SW 1271 (cell line): ENCODE data around the gene AUH.
"Not testable (repeated sequence)": the region's sequence is repeated elsewhere in the genome, so short reads cannot be mapped to it uniquely, and the experiment has no call there.

ENCODE experiments used
- DNase-seq, 2 experiments: peaks; one replicate each; lab custom pipeline; 2025; lab: John Stamatoyannopoulos, UW

The AUH gene

DNA sequence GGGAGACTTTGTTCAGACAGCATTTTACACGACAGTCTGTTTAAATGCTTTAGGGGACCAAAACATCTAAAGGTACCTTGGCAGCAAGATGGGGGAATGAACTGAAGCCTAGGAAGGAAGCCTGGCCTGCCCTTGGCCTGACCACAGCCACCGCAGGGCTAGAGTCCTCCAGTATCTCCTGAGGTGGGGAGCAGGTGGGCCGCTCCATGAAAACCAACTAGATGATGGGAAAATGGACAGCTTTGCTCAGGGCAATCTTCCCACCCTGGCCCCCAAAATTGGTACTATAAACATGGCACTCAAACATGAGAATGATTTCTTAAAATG is 153.3 kb downstream of the AUH start:
- DNase-seq, result no peak

DNA sequence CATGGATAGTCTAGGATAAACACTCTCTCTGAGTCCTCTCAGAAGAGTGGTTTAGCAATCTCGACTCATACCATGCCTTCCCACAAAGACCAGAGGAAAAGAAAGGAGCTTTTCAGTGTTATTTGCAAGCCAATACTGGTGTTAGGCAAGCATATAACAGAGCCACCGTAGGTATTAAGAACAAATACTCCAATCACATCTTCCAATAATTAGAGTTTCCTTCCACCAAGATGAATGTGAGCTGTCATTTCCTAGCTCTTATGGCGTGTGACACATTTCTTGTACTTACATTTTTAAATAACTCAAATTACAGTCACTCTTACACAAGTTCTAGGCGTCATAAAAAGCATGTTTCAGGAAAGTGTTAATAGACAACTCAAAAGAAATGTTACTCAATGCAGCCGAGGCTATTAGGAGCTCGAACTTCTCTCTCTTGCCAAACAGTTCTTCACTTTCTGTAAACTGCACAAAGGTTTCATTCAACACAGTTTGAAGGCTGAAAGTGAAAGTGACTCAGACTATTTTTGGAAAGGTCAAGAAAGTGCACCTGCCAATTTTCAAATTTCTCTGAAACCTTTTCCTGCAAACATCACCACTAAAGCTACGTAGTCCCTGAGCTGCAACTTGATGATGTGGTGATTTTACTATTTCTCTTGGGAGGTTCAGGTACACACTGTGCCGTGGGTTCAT is 153.8 kb downstream of the AUH start:
- no peak for DNase-seq

- DNase-seq, result no peak
These were observed 154.4 kb downstream of the AUH start for GRCh38 chr9:91207397-91207728.

- DNase-seq, result no peak
These were observed 154.9 kb downstream of the AUH start for GRCh38 chr9:91206806-91207205.

GRCh38 chr9:91202736-91203283 is 158.9 kb downstream of the AUH start:
- no peak for DNase-seq

GRCh38 chr9:91200692-91201336 is 160.9 kb downstream of the AUH start:
- no peak for DNase-seq

DNA sequence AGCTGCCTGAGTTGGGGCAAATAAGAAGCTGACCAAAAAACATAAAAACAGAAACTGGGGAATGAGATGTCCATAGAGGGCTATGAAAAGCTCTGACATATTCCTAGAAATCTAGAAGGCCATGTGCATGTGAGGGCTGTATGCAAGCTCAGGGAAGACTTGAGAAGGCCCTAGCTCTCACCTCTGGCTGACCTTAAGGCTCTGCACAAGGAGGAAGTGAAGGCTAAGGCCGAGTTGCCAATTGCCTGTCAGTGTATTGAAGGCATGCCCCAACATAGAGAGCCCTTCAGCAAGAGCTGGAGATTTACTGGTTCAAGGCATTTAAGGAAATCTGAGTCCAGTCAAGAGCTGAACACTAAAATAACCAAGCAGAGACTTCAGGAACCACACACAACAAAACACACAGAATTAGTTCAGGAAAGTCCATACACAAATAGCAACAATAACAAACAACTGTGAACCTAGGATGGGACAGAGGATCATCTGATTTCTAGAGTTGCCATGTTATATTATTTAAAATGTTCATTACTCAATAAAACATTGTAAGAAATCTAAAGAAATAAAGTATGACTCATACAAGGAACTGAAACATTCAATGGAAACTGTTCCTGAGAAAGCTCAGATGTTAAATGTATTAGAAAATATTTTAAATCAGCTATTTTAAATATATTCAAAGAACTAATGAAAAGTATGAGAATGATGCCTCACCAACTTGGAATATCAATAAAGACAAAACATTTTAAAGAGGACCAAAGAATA is 161.8 kb downstream of the AUH start:
- no peak for DNase-seq

- DNase-seq, result not testable (repeated sequence)
These were observed 162.8 kb downstream of the AUH start for GRCh38 chr9:91198881-91199280.

- DNase-seq, result no peak
These were observed 163.3 kb downstream of the AUH start for GRCh38 chr9:91198405-91198804.

GRCh38 chr9:91197232-91198181 is 164.2 kb downstream of the AUH start:
- no peak for DNase-seq

- no peak for DNase-seq
These were observed 165.4 kb downstream of the AUH start for GRCh38 chr9:91196103-91196950.

- DNase-seq, result no peak
These were observed 166.2 kb downstream of the AUH start for GRCh38 chr9:91195372-91196012.

GRCh38 chr9:91193658-91194391 is 167.9 kb downstream of the AUH start:
- DNase-seq, result no peak

DNA sequence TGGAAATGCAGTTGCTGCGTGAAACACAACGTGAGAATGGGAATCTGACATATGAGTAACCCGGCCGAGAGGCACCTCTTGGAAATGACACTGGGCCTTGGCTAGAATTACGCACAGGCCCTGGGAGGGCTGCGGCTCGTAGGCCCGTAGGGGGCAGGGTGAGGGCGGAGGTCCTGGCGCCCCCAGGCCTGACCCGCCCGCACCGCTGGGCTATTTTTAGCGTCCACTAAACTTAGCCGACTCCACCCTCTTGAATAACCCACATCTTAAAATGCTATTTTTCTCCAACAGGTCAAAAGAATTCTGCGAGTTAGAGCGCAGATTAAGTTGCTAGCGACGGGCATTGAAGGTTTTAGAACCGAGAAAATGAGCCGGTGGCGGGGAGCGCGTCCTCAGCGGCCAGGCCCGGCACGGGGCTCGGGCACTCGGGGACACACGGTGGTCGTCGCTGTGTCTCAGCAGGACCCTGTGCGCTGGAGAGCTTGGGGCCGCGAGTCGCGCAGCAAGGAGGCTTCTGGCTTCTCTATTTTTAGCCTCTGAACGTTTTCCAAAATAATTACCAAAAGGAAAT is 168.5 kb downstream of the AUH start:
- DNase-seq, result no peak

DNA sequence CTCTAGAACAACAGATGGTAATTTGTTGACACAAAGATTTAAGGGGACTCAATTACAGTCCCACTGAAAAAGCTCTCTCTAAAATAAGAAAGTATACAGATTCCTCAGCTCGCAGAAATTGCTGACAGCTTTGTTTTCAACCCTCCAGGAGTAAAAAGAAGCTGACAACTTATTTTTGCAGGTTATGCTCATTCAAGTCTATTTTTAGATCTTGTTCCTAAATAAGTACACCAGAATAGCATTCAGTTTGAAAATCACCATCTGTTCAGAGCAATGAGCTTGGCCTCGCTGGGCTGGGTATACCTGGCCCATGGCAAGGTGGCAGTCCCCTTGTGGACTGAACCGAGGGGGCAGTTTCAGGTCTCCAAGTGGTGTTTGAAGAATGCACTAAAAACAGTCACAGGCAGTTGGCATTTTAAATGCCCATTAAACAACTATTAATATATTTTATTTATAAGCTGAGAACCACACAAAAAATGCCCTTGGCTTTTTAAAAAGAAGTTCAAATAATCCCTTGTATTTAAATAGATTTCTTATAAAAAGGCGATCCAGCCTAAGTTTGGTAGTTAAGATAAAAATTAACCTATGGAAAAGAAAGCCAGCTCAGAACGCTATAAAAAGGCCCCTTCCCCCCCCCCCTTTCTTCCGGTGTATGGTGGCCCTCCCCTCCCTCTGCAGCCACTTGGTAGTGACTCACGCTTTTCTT is 169.2 kb downstream of the AUH start:
- DNase-seq, result peak; percentile 65 to 83

DNA sequence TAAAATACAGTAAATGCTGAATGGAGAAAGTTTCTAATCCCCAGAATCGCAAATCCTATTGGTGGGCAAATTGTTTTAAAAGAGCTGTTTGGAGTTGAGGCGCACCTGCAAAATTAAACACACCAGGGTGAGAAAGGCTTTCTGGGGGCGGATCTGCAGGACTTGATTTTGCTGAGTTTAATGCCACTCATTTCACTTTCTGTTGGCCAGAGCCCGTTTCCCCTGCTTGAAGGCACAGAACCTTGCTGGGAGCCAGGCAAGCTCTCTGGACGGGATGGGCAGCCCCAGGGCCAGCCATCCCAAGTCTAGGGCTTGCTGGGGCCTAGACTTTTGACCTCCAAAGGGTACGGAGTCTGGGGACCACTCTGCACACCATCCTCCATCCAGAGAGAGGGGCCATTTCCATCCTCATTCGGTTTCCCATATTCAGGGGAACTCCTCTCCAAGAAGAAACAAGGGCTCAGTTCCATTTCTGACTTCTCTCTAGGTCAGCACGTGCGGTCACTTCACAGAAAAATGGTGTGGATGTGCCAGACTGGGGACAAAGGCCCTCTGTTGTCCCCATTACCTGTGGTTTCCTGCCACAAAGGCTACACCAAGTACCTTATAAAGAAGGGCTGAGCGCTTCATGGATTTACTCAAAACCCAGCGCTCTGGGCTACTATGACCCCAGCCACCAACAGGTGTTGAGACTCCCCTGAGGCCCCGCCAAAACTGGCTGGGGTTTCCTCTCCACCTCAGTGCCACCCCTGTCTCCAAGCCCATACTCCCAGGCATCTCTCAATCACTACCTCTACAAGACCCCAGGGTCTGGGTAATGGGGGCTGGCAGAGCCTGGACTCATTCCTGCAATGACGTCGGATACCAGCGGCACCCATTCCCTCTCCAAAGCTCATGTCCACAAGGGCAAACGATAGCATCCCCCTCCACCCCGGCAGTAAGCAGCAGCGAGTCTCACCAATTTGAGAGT is 170.0 kb downstream of the AUH start:
- DNase-seq, result no peak

- DNase-seq, result no peak
These were observed 171.7 kb downstream of the AUH start for GRCh38 chr9:91190062-91190461.
